HepG2 (cell line): Measurements from ENCODE around the gene TAF5. TPM values are rescaled to one million over a fixed set of nuclear protein-coding genes. Genes with fewer than 3 reads are reported as not detected.

Experiments
- ATAC-seq: fragments of 200-7000 bp; cut with Tn5 transposase; 3 replicates; pipeline ENCODE4 v1.9.1; 2020; ENCODE audit warnings: mild to moderate bottlenecking, moderate library complexity
- Bru-seq: library from RNA; stranded (reverse); fragments of 400-500 nt; gene quantifications from one replicate; lab custom pipeline; 2021; lab: Mats Ljungman, UMichigan
- BruChase-seq, 2 experiments: library from RNA; stranded (reverse); fragments of 400-500 nt; gene quantifications; one replicate each; lab custom pipeline; 2021; lab: Mats Ljungman, UMichigan
- BruUV-seq: library from RNA; stranded (reverse); fragments of 400-500 nt; replicated peaks from 2 replicates; lab custom pipeline; 2021; lab: Mats Ljungman, UMichigan
- CTCF ChIA-PET: fragments of 300-600 bp; formaldehyde crosslinking; extraction: SDS; loops from one replicate; lab custom pipeline; 2021; ENCODE audit warnings: low total read pairs, inconsistent platforms, low intra/inter-chr PET ratio; lab: Yijun Ruan, JAX
- POLR2A ChIA-PET: fragments of 350-600 bp; sonication (Branson Sonifier 250); formaldehyde crosslinking; loops from one replicate; lab custom pipeline; 2020; ENCODE audit warnings: antibody characterized with exemption, inconsistent platforms; lab: Yijun Ruan, JAX
- DNase-seq: peaks from one replicate; pipeline ENCODE4 v3.0.0-alpha.2; 2015; ENCODE audit warnings: low spot score
- FAIRE-seq: peaks from 3 replicates; lab custom pipeline; 2011; peaks lifted over from hg19 to GRCh38; lab: Jason Lieb, UNC
- H2AFZ ChIP-seq: one replicate; pipeline ENCODE4 v1.6.1; 2011; ENCODE audit warnings: low read length, inconsistent platforms
- H3K27ac ChIP-seq: fragments of 300-600 bp; 3 replicates; pipeline ENCODE4 v1.8.0; 2011; ENCODE audit warnings: mixed run types, mild to moderate bottlenecking, mixed read lengths, low read length, inconsistent platforms; ENCODE audit not compliant: insufficient read depth; ENCODE audit errors: extremely low read length
- H3K27me3 ChIP-seq, 2 experiments: fragments of 200-600 bp in 1 of 2; 2 replicates in 1 of 2; 3 replicates in 1 of 2; pipeline versions ENCODE4 v1.6.0 to v1.8.0; 2011; ENCODE audit warnings: low read length in 2 of 2, mild to moderate bottlenecking in 2 of 2, moderate library complexity in 2 of 2, inconsistent platforms in 1 of 2; ENCODE audit not compliant: insufficient read depth in 2 of 2, control insufficient read depth in 1 of 2
- H3K36me3 ChIP-seq, 2 experiments: fragments of 200-600 bp in 1 of 2; replicated peaks in 1 of 2; 2 replicates in 1 of 2; 3 replicates in 1 of 2; pipeline versions ENCODE4 v1.5.1 to v1.8.0; 2011; ENCODE audit warnings: low read length in 2 of 2, inconsistent platforms in 1 of 2; ENCODE audit not compliant: insufficient read depth in 2 of 2, control insufficient read depth in 1 of 2
- H3K4me1 ChIP-seq: 2 replicates; pipeline ENCODE4 v1.5.1; 2012; ENCODE audit warnings: low read length, inconsistent platforms; ENCODE audit not compliant: insufficient read depth
- H3K4me2 ChIP-seq: 2 replicates; pipeline ENCODE4 v1.6.0; 2011; ENCODE audit warnings: low read depth, low read length, inconsistent platforms
- H3K4me3 ChIP-seq, 3 experiments: fragments of 200-600 bp in 1 of 3; sonication (generic), shearing (Covaris generic) in 1 of 3; replicated peaks in 1 of 3; 2 replicates each; pipeline ENCODE4 v1.5.1; 2011 to 2016; ENCODE audit warnings: low read length in 3 of 3, inconsistent platforms in 2 of 3, low read depth in 2 of 3, mild to moderate bottlenecking in 2 of 3, control low read depth in 1 of 3, mixed read lengths in 1 of 3; ENCODE audit not compliant: insufficient read depth in 1 of 3
- H3K79me2 ChIP-seq: one replicate; pipeline ENCODE4 v1.6.1; 2011; ENCODE audit warnings: low read length, inconsistent platforms; ENCODE audit not compliant: insufficient read depth
- H3K9ac ChIP-seq: 2 replicates; pipeline ENCODE4 v1.6.0; 2011; ENCODE audit warnings: mild to moderate bottlenecking, low read depth, low read length, inconsistent platforms; ENCODE audit not compliant: insufficient read depth
- H3K9me3 ChIP-seq: 2 replicates; pipeline ENCODE4 v1.5.1; 2012; ENCODE audit warnings: mild to moderate bottlenecking, low read length
- H4K20me1 ChIP-seq: 2 replicates; pipeline ENCODE4 v1.6.0; 2011; ENCODE audit warnings: inconsistent platforms, mild to moderate bottlenecking, low read length, moderate library complexity; ENCODE audit not compliant: insufficient read depth
- CHD2 ChIP-seq: IDR thresholded peaks from 2 replicates; pipeline ENCODE4 v1.6.1; 2011; ENCODE audit warnings: low read depth, low read length, improper control_type of control experiment
- EZH2 ChIP-seq: conservative IDR thresholded peaks from 2 replicates; pipeline ENCODE4 v1.6.1; 2012; ENCODE audit warnings: mild to moderate bottlenecking, low read depth, low read length, moderate library complexity
- HMGA1 ChIP-seq: sonication (generic); formaldehyde crosslinking; conservative IDR thresholded peaks from 2 replicates; pipeline ENCODE4 v1.4.0; 2020; ENCODE audit warnings: missing genetic modification reagents
- MAX ChIP-seq: IDR thresholded peaks from 2 replicates; pipeline ENCODE4 v1.6.1; 2012; ENCODE audit warnings: inconsistent platforms
- PTBP1 ChIP-seq: fragments of 200-400 bp; formaldehyde crosslinking; IDR thresholded peaks from 2 replicates; pipeline ENCODE4 v1.6.1; 2018; ENCODE audit warnings: low read length, low read depth; ENCODE audit not compliant: poor library complexity, severe bottlenecking
- RELA ChIP-seq: sonication (generic); formaldehyde crosslinking; IDR thresholded peaks from 2 replicates; pipeline ENCODE4 v1.4.0; 2020; ENCODE audit warnings: missing genetic modification reagents
- TFDP1 ChIP-seq: IDR thresholded peaks from 2 replicates; pipeline ENCODE4 v1.6.1; 2016; ENCODE audit warnings: missing compliant biosample characterization, missing genetic modification reagents, borderline replicate concordance
- ZNF235 ChIP-seq: sonication (generic); formaldehyde crosslinking; IDR thresholded peaks from 2 replicates; pipeline ENCODE4 v1.8.1; 2023; ENCODE audit warnings: mild to moderate bottlenecking, missing genetic modification reagents, borderline replicate concordance
- ZNF296 ChIP-seq: sonication (generic); formaldehyde crosslinking; conservative IDR thresholded peaks from 2 replicates; pipeline ENCODE4 v1.5.0; 2020; ENCODE audit warnings: mild to moderate bottlenecking, missing genetic modification reagents
- ZNF556 ChIP-seq: sonication (generic); formaldehyde crosslinking; IDR thresholded peaks from 2 replicates; pipeline ENCODE4 v1.4.0; 2020; ENCODE audit warnings: mild to moderate bottlenecking, missing genetic modification reagents, borderline replicate concordance
- ZNF749 ChIP-seq: sonication (generic); formaldehyde crosslinking; IDR thresholded peaks from 2 replicates; pipeline ENCODE4 v1.8.0; 2022; ENCODE audit warnings: mild to moderate bottlenecking, missing genetic modification reagents, moderate library complexity, borderline replicate concordance
- ZNF775 ChIP-seq: sonication (generic); formaldehyde crosslinking; IDR thresholded peaks from 2 replicates; pipeline ENCODE4 v1.4.0; 2020; ENCODE audit warnings: missing genetic modification reagents, mild to moderate bottlenecking, moderate library complexity, borderline replicate concordance
- ZSCAN31 ChIP-seq: sonication (generic); formaldehyde crosslinking; IDR thresholded peaks from 2 replicates; pipeline ENCODE4 v1.5.0; 2020; ENCODE audit warnings: low read depth, mild to moderate bottlenecking, missing genetic modification reagents
- WGBS: methylation state at CpG from one replicate; pipeline ENCODE4 v1.1.6; 2017; ENCODE audit warnings: low lambda C conversion rate; 5-methylcytosine and 5-hydroxymethylcytosine counted together
- in situ Hi-C: cut with HindIII; loops from 2 replicates; pipeline ENCODE4 v1.10.0; 2017; ENCODE audit warnings: low pct_unique_long_range_greater_than_20kb; ENCODE audit not compliant: extremely low pct_ligation_motif_present
- intact Hi-C: fragments of 100-400 bp; cut with micrococcal nuclease; formaldehyde crosslinking; loops from one replicate; pipeline ENCODE4 v1.10.0; 2022; ENCODE audit not compliant: unreplicated experiment
- long read RNA-seq, 2 experiments: library from RNA in 1 of 2; library from polyadenylated mRNA in 1 of 2; stranded (forward) in 1 of 2; unstranded in 1 of 2; transcript quantifications; one replicate each; pipeline ENCODE4 v2.0.0, GENCODE V29; 2019 to 2022
- polyA minus RNA-seq, 3 experiments: library from RNA; depleted of rRNA, polyadenylated mRNA; stranded (reverse); fragments of >200 nt; gene quantifications; 2 replicates each; pipeline ENCODE4 v1.2.3, GENCODE V29; 2011; ENCODE audit warnings: low replicate concordance in 1 of 3
- polyA plus RNA-seq, 8 experiments: library from polyadenylated mRNA; depleted of rRNA in 3 of 8; stranded (reverse) in 7 of 8; unstranded in 1 of 8; fragments of >200 nt; fragmentation: Illumina TruSeq in 4 of 8; extraction: Trizol in 4 of 8; gene quantifications; 2 replicates each; pipeline versions ENCODE4 v1.2.1 to v1.2.3, GENCODE V29; 2011 to 2016; ENCODE audit warnings: low read depth in 4 of 8, missing spikeins in 1 of 8, mixed read lengths in 1 of 8; ENCODE audit not compliant: insufficient read depth in 1 of 8
- total RNA-seq, 5 experiments: library from RNA; depleted of rRNA; stranded (reverse); fragments of >200 nt; fragmentation: Illumina TruSeq; extraction: Trizol; gene quantifications; 2 replicates each; pipeline ENCODE4 v1.2.3, GENCODE V29; 2016; ENCODE audit warnings: low read depth in 1 of 5
- TF ChIP-seq, protein P1 (sequence below): sonication (generic); formaldehyde crosslinking; IDR thresholded peaks from 2 replicates; pipeline ENCODE4 v1.5.0; 2020; ENCODE audit warnings: mild to moderate bottlenecking, missing genetic modification reagents, borderline replicate concordance

Gene TAF5
- total RNA-seq (2016; rRNA removed; fragmentation: Illumina TruSeq; extraction: Trizol) (8.7 and 13.6 TPM in 2 replicates), polyA plus RNA-seq (2011; rRNA removed) (2.6 and 3.8 TPM in 2 replicates), polyA minus RNA-seq (2011; rRNA and poly(A)+ RNA removed; ENCODE audit: low replicate concordance) (3.8 and 4.9 TPM in 2 replicates), Bru-seq, nascent RNA (percentile 42 among the genes with signal in this experiment), BruChase-seq, experiment 1, labeled RNA remaining after a 6-hour chase (percentile 55 among the genes with signal in this experiment), BruChase-seq, experiment 2, labeled RNA remaining after a 2-hour chase (percentile 51 among the genes with signal in this experiment)
- total RNA-seq (2016; cell fraction: cytosol; rRNA removed; fragmentation: Illumina TruSeq; extraction: Trizol; ENCODE audit: low read depth), result 1.2 TPM in 2 replicates
- 8.2 and 11.9 TPM in 2 replicates for total RNA-seq (2016; cell fraction: insoluble cytoplasmic fraction; rRNA removed; fragmentation: Illumina TruSeq; extraction: Trizol)
- total RNA-seq (2016; cell fraction: membrane; rRNA removed; fragmentation: Illumina TruSeq; extraction: Trizol), result 2.8 and 2.9 TPM in 2 replicates
- total RNA-seq (2016; cell fraction: nucleus; rRNA removed; fragmentation: Illumina TruSeq; extraction: Trizol), result 5.1 and 5.4 TPM in 2 replicates
- polyA plus RNA-seq (2011; cell fraction: cytosol; rRNA removed), result 1.9 and 2.2 TPM in 2 replicates
- polyA plus RNA-seq (2011; cell fraction: nucleus; rRNA removed), result 1.5 and 1.6 TPM in 2 replicates
- polyA plus RNA-seq (2012), result 3.3 and 4.6 TPM in 2 replicates
- polyA plus RNA-seq (2016; cell fraction: cytosol; fragmentation: Illumina TruSeq; extraction: Trizol; ENCODE audit: low read depth), result 0.42 and 0.52 TPM in 2 replicates
- polyA plus RNA-seq (2016; cell fraction: insoluble cytoplasmic fraction; fragmentation: Illumina TruSeq; extraction: Trizol; ENCODE audit: low read depth), result 10.3 and 10.8 TPM in 2 replicates
- polyA plus RNA-seq (2016; cell fraction: membrane; fragmentation: Illumina TruSeq; extraction: Trizol; ENCODE audit: low read depth), result 1.1 and 1.3 TPM in 2 replicates
- polyA plus RNA-seq (2016; cell fraction: nucleus; fragmentation: Illumina TruSeq; extraction: Trizol; ENCODE audit: insufficient read depth, low read depth), result 5.9 and 6.2 TPM in 2 replicates
- polyA minus RNA-seq (2011; cell fraction: cytosol; rRNA and poly(A)+ RNA removed), result 3.6 and 4.0 TPM in 2 replicates
- 3.0 and 3.5 TPM in 2 replicates for polyA minus RNA-seq (2011; cell fraction: nucleus; rRNA and poly(A)+ RNA removed)
- long read RNA-seq, experiment 1, partial matches to known transcripts, result 4 of 9 reads
- long read RNA-seq, experiment 1, other reads (novel, unspliced or antisense), result 1 of 9 reads
- long read RNA-seq, experiment 2, partial matches to known transcripts, result 1 of 8 reads
- long read RNA-seq, experiment 2, other reads (novel, unspliced or antisense), result 5 of 8 reads

- Histone ChIP-seq H3K4me1 (peaks cover 25% of the 10 kb centered on the region), H3K27ac (peak within 1 kb of the TSS; percentile 73), H3K9me3 (no peaks in the 10 kb centered on the region), H3K27me3 (no peaks in the 10 kb centered on the region; a peak in 1 of 5 replicates), H3K4me3 (peak within 1 kb of the TSS; percentile 82 to 97 (median 95)), H4K20me1 (no peaks in the 10 kb centered on the region), H3K79me2 (peaks cover 4% of the 10 kb centered on the region), H3K36me3 (no peaks in the 10 kb centered on the region), H2AFZ (peak within 1 kb of the TSS; percentile 73), H3K4me2 (peak within 1 kb of the TSS; percentile 70), H3K9ac (peak within 1 kb of the TSS; percentile 85)
- in situ Hi-C loops (no loop called here), intact Hi-C loops (loop anchor here (2.0 kb wide), 1 partner anchor 27 kb away; no protein-coding TSS in a partner anchor)
- no TSS peak for BruUV-seq
- peak; percentile 81 for ATAC-seq
- FAIRE-seq, result peak; percentile 87
- DNase-seq, result peak; percentile 94
- WGBS, result 2% methylated on average over 31 of the region's 81 CpGs
- ChIA-PET CTCF (no interaction called here), POLR2A (interaction anchor here (1.0 to 3.1 kb wide), 4 partner anchors 11 to 28 kb away, joined by 4 to 18 read pairs (median 8); partner anchors contain the start of genes ATP5MK, PCGF6 and PDCD11)
- TF ChIP-seq RELA (peak; percentile 42), ZSCAN31 (CRISPR knock-in tag) (peak; percentile 96), TFDP1 (CRISPR knock-in tag) (peak; percentile 79; the same call in 1 of the 2 replicates), ZNF296 (CRISPR knock-in tag) (no peak), HMGA1 (CRISPR knock-in tag) (no peak), EZH2 (no peak), CHD2 (no peak), MAX (peak; percentile 77), ZNF235 (CRISPR knock-in tag) (peak; percentile 98), ZNF556 (CRISPR knock-in tag) (peak; percentile 68; the same call in 1 of the 2 replicates), ZNF749 (CRISPR knock-in tag) (0 out of 2 replicates have a peak, but pooled peaks have one; percentile 27), PTBP1 (no peak), ZNF775 (no peak)
- TF ChIP-seq, protein P1, sequence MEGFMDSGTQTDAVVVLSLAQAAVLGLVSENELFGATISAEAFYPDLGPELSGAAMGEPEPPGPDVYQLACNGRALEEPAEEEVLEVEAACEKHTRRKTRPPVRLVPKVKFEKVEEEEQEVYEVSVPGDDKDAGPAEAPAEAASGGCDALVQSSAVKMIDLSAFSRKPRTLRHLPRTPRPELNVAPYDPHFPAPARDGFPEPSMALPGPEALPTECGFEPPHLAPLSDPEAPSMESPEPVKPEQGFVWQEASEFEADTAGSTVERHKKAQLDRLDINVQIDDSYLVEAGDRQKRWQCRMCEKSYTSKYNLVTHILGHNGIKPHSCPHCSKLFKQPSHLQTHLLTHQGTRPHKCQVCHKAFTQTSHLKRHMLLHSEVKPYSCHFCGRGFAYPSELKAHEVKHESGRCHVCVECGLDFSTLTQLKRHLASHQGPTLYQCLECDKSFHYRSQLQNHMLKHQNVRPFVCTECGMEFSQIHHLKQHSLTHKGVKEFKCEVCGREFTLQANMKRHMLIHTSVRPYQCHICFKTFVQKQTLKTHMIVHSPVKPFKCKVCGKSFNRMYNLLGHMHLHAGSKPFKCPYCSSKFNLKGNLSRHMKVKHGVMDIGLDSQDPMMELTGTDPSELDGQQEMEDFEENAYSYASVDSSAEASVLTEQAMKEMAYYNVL (CRISPR knock-in tag), result peak; percentile 98
These were observed at the start of gene TAF5 for GRCh38 chr10:103367782-103368518. TAF5 (plus strand) TSS chr10:103367976; CDS start chr10:103367990, 14 bp downstream.
